GM19395 (cell line): ENCODE data around the gene RAPGEF5.

Experiments used
- ATAC-seq: cut with Tn5 transposase; IDR thresholded peaks from one replicate; pipeline ENCODE4 v1.9.1; 2021; ENCODE audit warnings: mild to moderate bottlenecking, moderate library complexity; ENCODE audit not compliant: unreplicated experiment

The RAPGEF5 gene, protein sequence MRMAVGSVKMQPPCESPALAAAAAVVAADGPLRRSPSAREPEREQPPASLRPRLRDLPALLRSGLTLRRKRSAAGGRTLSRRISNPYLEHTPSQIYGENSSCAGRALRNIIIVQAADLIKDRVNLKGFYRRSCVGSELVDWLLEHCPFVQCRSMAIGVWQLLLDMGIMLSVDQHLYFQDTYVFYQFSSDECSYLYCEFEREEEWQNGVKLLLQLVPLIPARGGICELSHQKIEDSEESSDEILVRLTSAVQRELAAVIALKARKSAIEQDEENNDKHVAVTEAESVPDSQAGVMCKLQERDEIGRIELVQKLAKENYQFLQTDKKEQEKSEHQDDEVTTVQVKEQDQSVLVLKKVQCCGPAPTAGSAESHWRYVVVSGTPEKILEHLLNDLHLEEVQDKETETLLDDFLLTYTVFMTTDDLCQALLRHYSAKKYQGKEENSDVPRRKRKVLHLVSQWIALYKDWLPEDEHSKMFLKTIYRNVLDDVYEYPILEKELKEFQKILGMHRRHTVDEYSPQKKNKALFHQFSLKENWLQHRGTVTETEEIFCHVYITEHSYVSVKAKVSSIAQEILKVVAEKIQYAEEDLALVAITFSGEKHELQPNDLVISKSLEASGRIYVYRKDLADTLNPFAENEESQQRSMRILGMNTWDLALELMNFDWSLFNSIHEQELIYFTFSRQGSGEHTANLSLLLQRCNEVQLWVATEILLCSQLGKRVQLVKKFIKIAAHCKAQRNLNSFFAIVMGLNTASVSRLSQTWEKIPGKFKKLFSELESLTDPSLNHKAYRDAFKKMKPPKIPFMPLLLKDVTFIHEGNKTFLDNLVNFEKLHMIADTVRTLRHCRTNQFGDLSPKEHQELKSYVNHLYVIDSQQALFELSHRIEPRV

GRCh38 chr7:22356701-22357310 is at the start of gene RAPGEF5:
Gene RAPGEF5, minus strand, starts transcription at chr7:22357154. Its CDS starts 94 bp downstream, at chr7:22357060.
- ATAC-seq = peak; percentile 59

- no peak for ATAC-seq
These were observed 49.8 kb upstream of the RAPGEF5 start for GRCh38 chr7:22406715-22407114.

DNA sequence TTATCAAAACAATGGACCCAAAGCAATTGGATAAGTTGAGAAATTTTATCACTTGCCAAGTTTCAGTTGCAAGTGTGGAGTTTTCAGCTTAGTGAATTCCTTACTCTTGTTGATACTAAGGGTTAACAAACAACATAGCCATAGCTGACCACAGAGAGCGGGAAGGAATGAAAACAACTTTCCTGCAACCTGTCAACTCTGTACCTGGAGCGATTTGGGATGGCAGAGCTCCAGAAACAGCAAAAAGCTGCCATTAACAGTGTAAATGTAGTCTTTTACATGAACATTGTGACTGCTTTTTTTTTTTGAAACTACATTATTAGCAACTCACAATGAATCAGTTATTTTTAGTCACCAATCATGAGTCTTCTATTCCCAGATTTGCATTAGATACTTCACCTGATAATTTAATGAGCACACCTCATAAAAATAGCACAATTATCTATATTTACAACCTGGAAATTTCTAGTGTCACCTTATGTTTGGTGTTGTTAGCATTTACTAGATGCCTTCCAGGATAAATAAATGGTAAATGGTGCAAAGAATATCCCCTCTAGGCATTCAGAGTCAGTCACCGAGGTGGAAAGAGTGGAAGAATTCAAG is 47.6 kb upstream of the RAPGEF5 start:
- no peak for ATAC-seq

DNA sequence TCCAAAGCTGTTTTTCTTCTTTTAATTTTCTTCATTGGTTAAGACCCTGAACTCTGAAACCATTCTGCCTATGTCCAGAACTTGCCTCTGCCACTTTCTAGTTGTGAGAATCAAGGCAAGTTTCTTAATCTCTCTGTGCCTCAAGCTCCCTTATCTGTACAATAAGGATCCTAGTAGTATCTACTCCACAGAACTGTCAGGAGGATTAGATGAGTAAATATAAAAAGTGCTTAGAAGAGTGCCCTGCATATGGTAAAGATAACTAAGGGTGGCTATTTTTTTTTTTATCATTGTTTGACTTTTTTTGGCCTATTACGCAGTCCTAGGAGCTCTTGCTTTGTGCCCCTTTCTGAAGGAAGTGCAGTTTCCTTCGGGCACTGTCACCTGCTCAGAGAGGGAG is 46.4 kb upstream of the RAPGEF5 start:
- no peak for ATAC-seq

- ATAC-seq = peak; percentile 50
These were observed 45.3 kb upstream of the RAPGEF5 start for GRCh38 chr7:22402250-22402649.

- ATAC-seq = no peak
These were observed 44.1 kb upstream of the RAPGEF5 start for GRCh38 chr7:22400936-22401553.

DNA sequence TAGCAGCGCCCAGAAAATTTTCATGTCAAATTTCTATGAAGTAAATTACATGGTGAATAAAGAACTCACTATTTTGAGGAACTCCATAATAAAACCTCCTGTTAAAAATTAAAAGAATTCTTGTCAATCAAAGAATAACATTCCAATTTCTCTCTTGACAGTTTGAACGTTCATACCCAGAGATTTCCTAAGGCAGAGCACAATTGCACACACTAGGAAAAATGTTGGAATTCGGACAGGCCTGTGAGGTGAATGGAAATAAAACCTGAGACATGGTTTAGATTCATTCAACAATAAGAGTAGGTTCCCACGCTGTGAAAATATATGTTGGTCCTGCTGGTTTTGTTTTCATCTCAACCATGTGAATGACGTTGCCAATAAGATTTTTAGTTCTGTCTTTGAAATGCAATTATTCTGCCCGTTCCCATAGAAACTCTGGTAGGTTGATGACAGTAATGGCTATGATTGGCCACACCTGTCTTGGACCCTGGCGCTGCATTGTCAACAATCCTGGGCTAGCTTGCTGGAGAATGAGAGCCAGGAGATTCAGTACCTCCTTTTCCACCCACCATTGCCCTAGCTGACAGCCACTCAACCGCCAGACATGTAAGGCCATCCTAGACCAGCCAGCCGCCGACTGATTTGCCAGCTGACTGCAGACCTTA is 43.3 kb upstream of the RAPGEF5 start:
- no peak for ATAC-seq

GRCh38 chr7:22399546-22399945 is 42.6 kb upstream of the RAPGEF5 start:
- no peak for ATAC-seq

GRCh38 chr7:22399091-22399490 is 42.1 kb upstream of the RAPGEF5 start:
- no peak for ATAC-seq

GRCh38 chr7:22397981-22398380 is 41.0 kb upstream of the RAPGEF5 start:
- ATAC-seq = no peak

DNA sequence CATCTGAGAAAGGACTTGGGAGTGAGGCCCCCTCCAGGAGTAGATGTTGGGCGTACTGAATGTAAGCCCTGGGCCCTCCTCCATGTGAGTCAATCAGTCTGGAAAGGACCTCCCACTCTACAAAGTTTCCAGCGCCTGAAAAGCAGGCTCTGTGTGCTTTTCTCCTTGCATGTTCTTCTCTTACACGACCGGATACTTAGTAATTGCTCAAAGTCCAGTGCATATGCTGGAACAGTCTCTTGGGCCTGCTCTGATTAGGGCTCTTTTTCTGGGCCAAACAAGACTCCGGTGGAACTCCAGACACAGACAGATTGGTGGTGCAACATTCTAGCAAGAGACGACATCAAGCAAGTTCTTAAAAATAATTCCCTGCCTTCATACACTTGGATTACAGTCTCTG is 38.3 kb upstream of the RAPGEF5 start:
- ATAC-seq = no peak

GRCh38 chr7:22394739-22395138 is 37.8 kb upstream of the RAPGEF5 start:
- ATAC-seq = no peak

GRCh38 chr7:22393913-22394729 is 37.2 kb upstream of the RAPGEF5 start:
- ATAC-seq = no peak

DNA sequence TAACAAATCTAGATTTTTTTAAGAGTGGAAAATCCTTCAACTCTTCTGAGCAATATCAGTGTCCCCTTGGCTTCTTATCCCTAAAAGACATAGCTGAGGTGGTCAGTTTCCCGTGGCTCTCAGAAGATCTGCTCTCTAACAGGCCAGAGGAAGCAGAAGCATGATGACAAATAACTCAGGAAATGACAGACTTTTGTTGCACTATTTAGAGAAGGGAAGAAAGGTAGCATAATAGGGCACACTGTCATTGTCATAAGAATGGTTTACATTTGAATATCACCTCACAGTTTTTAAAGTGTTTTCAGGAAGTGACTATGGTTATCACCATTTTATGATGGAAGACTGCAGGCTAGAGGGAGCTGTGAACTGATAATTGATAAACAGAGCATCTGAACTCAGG is 33.6 kb upstream of the RAPGEF5 start:
- no peak for ATAC-seq

DNA sequence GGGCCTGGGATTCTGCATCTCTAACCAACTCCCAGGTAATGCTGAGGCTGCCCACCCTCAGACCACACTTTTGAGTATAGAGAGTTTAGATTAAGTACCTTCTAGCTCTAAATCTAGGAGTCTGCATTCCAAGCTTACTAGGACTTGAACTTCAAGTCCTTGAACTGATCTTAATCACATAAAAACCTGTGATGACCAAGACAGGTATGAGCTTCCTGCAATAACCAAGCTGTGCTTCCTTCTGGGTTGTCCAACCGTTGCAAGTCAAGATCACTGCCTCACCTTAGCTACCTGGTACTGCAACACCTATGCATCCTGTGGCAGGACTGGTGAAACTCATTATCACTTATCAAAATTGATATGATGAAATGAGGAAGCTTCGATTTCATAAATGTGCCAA is 32.9 kb upstream of the RAPGEF5 start:
- ATAC-seq = no peak

DNA sequence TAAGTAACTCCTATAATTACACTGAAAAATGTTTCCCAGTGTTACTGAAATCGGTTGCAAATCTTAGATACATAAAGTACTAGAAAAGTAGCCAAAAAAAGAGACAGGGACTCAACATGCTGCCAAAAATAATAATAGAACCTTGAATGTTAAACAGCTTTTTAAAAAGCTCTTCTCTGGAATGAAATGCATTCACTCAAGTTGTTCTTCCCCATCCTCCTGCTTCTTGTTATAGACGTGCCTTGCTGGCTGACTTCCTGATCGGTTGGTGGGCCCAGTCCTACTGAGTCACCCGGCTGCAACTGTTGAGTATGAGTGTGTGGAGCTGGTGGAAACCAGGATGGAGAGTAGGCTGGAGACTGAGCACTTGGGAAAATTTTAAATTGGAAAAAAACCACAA is 30.6 kb upstream of the RAPGEF5 start:
- ATAC-seq = no peak

DNA sequence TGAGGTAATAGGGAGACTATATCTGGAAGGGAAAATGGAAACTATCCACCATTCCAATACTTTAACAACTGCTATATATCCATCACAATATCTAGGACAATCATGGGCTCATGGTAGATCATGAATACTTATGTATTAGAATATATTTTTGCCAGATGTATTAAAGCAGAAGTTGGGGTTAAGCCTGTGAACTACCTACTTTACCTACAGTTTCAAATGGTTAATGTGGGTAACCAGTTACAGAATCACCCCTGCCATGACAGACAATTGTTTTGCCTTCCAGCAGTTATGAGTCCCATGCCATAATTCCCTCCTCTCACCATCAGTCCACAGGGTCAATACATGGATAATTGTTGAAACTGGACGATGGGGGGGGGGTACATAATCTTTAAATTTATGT is 29.9 kb upstream of the RAPGEF5 start:
- peak; percentile 59 for ATAC-seq

DNA sequence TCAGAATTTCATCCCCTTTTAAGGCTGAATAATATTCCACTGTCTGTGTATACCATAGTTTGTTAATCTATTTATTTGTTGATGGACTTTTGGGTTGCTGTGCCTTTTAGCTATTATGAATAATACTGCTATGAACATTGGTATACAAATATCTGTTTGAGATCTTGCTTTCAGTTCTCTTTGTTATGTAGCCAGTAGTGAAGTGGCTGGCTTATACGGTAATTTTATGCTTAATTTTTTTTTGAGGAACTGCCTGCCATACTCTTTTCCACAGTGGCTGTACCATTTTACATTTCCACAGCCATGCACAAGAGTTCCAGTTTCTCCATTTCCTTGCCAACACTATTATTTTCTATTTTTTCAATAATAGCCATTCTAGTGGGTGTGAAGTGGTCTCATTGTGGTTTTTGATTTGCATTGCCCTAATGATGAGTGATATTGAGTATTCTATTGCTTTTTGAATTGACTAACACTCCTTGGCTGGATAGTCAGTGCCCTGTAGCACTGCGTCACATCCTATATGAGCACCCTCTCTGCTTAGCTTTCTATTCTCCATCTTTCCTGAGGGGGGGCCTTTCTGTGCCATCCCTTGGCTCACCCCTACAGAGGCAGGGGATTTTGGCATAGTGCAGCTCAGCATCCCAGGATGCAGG is 29.4 kb upstream of the RAPGEF5 start:
- peak; percentile 51 for ATAC-seq

DNA sequence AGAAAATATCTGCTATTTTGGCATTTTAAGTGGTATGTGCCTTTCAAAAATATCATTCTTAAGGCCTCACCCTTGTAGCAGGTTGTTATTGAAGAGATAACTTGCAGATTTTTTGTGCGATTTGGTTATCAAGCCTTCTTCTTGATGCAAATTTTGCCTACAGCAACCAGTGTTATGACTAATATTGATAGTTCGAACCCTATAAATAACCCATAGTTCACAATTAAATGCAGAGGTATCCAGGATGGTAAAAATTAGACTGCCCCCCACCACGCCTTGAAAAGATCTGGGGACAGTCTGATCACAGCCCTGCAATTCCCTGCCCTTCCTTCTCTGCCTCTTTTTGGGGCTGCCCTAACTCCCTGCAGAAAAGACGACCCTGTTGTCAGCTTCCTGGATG is 28.4 kb upstream of the RAPGEF5 start:
- ATAC-seq = peak; percentile 48
